Measurements from ENCODE around the gene WWOX.
"Not testable (repeated sequence)": the region's sequence is repeated elsewhere in the genome, so short reads cannot be mapped to it uniquely, and the experiment has no call there.

The WWOX gene

GRCh38 chr16:79047337-79047736, 947.9 kb downstream of the WWOX start:
- DNase-seq: peak; percentile 3 to 47 (median 38)

- no peak for DNase-seq
Measured at GRCh38 chr16:79049040-79049439, 949.6 kb downstream of the WWOX start.

- no peak for DNase-seq
Measured at GRCh38 chr16:79050063-79050462, 950.6 kb downstream of the WWOX start.

- no peak for DNase-seq
Measured at GRCh38 chr16:79051313-79051712, 951.9 kb downstream of the WWOX start.

- DNase-seq: not testable (repeated sequence)
Measured at GRCh38 chr16:79052198-79052597, 952.7 kb downstream of the WWOX start.

GRCh38 chr16:79053577-79053976, 954.1 kb downstream of the WWOX start:
- DNase-seq: no peak

GRCh38 chr16:79054211-79054984, 954.9 kb downstream of the WWOX start:
- DNase-seq: no peak

- no peak for DNase-seq
Measured at GRCh38 chr16:79055251-79055970, 956.0 kb downstream of the WWOX start.

GRCh38 chr16:79061181-79061580, 961.7 kb downstream of the WWOX start:
- no peak for DNase-seq

- no peak for DNase-seq
Measured at GRCh38 chr16:79062336-79062735, 962.9 kb downstream of the WWOX start.

GRCh38 chr16:79062821-79063220, 963.4 kb downstream of the WWOX start:
- DNase-seq: no peak

GRCh38 chr16:79064256-79064972, 965.0 kb downstream of the WWOX start:
- no peak for DNase-seq

- DNase-seq: no peak
Measured at GRCh38 chr16:79066561-79066960, 967.1 kb downstream of the WWOX start.

- DNase-seq: no peak
Measured at GRCh38 chr16:79067600-79067999, 968.1 kb downstream of the WWOX start.

- no peak for DNase-seq
Measured at GRCh38 chr16:79069121-79069520, 969.7 kb downstream of the WWOX start.

- no peak for DNase-seq
Measured at GRCh38 chr16:79069633-79070032, 970.2 kb downstream of the WWOX start.

- DNase-seq: no peak
Measured at GRCh38 chr16:79071424-79071823, 972.0 kb downstream of the WWOX start.

GRCh38 chr16:79072517-79072916, 973.1 kb downstream of the WWOX start:
- no peak for DNase-seq

- DNase-seq: no peak
Measured at GRCh38 chr16:79073566-79073965, 974.1 kb downstream of the WWOX start.

GRCh38 chr16:79074541-79074940, 975.1 kb downstream of the WWOX start:
- no peak for DNase-seq

- no peak for DNase-seq
Measured at GRCh38 chr16:79074951-79075350, 975.5 kb downstream of the WWOX start.

- DNase-seq: no peak
Measured at GRCh38 chr16:79076047-79076767, 976.8 kb downstream of the WWOX start.

GRCh38 chr16:79077346-79077745, 977.9 kb downstream of the WWOX start:
- no peak for DNase-seq
